Activated CD4-positive, alpha-beta T cell treated with anti-CD3 and anti-CD28 coated beads, Interleukin-10, Interleukin-2, amounts not matched to agents 100 ng/mL and 50 ng/mL, durations not matched to agents 16 hours and 8 hours (primary cell): ENCODE data around the gene CADPS2.
"Not testable (repeated sequence)": the region's sequence is repeated elsewhere in the genome, so short reads cannot be mapped to it uniquely, and the experiment has no call there.

ENCODE experiments used
- DNase-seq: peaks from one replicate; pipeline ENCODE4 v3.0.0-alpha.2; 2020

Gene CADPS2

DNA sequence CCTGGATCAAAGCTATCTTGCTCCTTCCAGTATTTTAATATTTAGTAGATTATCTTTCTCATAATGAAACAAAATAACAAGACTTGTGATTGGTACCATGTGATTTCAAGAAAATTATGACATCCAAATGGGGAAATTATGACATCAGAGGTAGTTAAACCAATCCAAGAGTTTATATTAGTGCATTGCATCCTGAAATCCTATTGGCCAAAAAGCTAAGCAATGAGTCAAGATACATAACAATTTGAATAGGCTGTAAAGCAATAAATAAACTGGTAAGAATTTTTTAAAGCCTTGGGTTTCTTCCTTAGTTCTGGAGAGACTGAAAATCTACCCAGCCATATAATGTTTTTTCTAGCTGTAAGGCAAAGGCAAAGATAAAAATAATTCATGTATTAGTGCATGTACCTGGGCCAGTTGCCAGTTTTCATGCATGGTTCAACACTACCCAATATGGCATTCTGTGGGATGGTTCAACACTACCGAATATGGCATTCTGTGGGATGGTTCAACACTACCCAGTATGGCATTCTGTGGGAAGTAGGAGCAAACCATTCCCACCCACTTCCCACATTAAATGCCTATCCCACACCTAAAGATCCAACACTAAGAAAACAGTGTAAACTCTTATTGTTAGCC lies 183.3 kb downstream of the CADPS2 start, which contains the start of gene RNF148:
TSS of gene RNF148 (minus strand) at position 51 of the 639 bp plus-strand sequence. CDS start 172 bp downstream, outside the sequence.
- DNase-seq: no peak

GRCh38 chr7:122699017-122699416 lies 187.2 kb downstream of the CADPS2 start, which contains the start of gene RNF133:
RNF133 (minus strand) TSS chr7:122699117; CDS start chr7:122698918, 199 bp downstream.
- DNase-seq: no peak

- no peak for DNase-seq
Measured at GRCh38 chr7:122695816-122696215, 190.4 kb downstream of the CADPS2 start.

GRCh38 chr7:122694697-122695096 lies 191.6 kb downstream of the CADPS2 start:
- DNase-seq: no peak

DNA sequence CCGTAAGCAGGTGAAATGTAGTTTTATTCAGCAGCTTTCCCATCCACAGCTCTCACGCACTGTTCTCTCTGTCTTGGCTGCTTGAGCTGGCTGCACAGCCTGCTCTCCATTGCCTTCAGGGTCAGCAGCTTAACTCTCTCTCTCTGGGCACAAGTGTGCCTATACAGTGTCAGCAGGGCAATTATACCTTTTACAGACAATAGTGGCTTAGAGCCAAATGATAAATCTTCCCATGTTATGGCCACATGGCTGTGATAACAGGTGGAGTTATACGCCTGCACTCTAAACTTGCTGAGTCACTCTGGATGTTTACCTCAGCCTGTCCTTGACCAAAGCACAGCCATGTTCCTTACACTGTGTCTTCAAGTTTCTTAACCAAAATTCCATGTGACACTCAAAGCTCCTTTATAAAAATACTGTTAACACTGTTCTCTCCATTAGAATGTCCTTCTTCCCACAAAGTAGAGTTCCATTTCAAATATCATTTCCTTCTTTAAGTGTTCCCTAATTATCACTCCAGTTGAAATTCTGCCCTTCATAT lies 193.4 kb downstream of the CADPS2 start:
- no peak for DNase-seq

DNA sequence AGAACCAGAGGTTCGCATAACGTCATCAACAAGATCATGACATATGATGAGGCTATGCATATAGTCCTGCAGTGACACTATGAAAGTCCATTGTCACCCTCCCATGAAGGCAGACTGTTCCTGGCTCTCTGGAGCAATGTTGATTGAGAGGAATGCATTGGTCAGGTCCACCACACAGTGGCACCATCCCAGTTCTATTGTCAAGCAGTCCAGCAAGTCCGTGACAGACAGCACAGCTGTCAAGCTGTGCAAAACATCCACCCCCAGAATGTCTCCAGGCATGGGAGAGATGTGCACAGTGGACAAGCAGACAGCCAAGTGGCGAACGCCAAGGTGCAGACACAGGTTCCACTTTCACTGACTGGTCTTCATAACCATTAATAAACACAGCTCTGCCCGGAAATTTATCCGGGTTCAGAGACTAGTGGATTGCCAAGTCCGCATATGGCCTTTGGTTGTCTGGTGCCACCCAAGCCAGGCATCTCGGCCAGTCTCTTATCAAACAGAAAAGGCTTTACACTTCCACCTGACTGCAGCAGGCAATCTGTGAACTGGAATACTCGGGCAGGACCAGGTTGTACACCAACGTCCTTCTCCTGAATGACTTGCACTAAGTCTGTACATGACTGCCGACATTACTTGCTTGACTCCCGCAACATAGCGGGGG lies 194.6 kb downstream of the CADPS2 start:
- no peak for DNase-seq

GRCh38 chr7:122689346-122690109 lies 196.7 kb downstream of the CADPS2 start:
- no peak for DNase-seq

DNA sequence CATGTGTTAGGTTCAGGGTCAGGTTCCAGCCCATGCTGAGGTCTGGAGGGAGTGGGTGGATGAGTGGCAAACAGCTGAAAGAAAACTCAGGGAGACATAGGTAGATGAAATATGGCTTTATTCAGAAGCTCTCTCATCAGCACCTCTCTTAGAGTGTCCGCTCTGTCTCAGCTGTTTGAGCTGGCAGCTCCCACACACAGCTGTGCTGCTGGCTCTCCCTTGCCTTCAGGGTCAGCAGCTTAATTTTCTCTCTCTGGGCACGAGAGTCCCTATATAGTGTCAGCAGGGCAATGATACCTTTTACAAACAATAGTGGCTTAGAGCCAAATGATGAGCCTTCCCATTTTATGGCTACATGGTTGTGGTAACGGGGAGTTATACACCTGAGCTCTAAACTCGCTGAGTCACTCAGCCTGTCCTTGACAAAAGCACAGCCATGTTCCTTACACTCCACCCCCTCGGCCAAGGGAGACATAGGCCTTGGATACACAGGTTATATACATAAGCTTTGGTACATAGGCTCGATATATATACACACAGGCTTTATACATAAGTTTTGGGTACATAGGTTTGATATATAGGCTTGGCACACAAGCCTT lies 197.8 kb downstream of the CADPS2 start:
- no peak for DNase-seq

GRCh38 chr7:122686360-122686878 lies 199.8 kb downstream of the CADPS2 start:
- no peak for DNase-seq

- DNase-seq: no peak
Measured at GRCh38 chr7:122684504-122684903, 201.8 kb downstream of the CADPS2 start.

GRCh38 chr7:122682815-122683550 lies 203.3 kb downstream of the CADPS2 start:
- no peak for DNase-seq

DNA sequence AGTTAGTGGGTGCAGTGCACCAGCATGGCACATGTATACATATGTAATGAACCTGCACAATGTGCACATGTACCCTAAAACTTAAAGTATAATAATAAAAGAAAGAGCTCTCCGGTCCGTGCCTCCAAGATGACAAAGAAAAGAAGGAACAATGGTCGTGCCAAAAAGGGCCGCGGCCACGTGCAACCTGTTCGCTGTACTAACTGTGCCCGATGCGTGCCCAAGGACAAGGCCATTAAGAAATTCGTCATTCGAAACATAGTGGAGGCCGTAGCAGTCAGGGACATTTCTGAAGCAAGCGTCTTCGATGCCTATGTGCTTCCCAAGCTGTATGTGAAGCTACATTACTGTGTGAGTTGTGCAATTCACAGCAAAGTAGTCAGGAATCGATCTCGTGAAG lies 205.1 kb downstream of the CADPS2 start:
- DNase-seq: not testable (repeated sequence)

GRCh38 chr7:122679813-122680212 lies 206.4 kb downstream of the CADPS2 start:
- no peak for DNase-seq

- DNase-seq: not testable (repeated sequence)
Measured at GRCh38 chr7:122679269-122679709, 207.0 kb downstream of the CADPS2 start.

DNA sequence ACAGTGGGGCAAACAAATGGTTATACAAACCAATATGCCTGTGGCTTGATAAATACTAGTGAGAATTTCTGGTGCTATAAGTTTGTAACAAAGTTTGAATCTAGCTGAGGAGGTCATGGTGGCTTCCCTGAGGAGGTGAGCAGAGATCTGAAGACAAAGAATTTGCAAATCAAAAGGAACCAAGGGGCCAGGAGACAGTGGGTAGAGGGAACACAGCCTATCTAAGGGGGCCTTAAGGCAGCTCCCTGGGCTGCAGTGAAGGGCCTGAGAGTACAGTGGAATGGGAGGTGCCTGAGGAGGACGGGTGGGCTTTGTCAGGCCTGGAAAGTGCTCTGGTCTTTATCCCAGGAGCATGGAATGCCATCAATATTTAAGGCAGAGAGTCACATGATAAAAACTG lies 209.1 kb downstream of the CADPS2 start:
- no peak for DNase-seq

GRCh38 chr7:122676466-122676865 lies 209.8 kb downstream of the CADPS2 start:
- DNase-seq: no peak

DNA sequence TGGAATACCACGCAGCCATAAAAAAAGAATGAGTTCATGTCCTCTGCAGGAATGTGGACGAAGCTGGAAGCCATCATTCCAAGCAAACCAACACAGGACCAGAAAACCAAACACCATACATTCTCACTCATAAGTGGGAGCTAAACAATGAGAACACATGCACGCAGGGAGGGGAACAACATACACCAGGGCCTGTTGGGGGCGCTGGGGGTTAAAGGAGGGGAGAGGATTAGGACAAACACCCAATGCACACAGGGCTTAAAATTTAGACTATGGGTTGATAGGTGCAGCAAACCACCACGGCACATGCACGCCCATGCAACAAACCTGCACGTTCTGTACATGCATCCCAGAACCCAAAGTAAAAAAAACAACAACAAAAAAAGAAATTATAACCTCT lies 210.6 kb downstream of the CADPS2 start:
- no peak for DNase-seq

- DNase-seq: no peak
Measured at GRCh38 chr7:122675011-122675410, 211.2 kb downstream of the CADPS2 start.

DNA sequence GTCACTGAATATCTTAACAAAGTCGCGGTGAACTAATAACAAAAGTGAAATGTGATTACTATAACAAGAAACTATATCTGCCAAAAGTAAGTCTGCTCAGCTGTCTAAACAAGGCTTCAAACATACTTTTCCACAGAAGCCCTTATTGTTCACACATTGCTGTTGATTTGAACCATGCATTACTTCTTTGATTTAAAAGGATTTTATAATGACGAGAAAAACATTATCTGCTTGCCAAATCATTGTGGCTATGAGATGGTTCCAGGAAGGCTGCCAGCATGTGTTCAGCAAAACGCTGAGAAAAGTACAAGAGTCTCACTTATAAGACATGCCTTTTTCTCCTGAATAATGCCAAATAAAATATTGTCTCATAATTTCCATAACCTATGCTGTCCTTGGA lies 211.8 kb downstream of the CADPS2 start:
- no peak for DNase-seq

DNA sequence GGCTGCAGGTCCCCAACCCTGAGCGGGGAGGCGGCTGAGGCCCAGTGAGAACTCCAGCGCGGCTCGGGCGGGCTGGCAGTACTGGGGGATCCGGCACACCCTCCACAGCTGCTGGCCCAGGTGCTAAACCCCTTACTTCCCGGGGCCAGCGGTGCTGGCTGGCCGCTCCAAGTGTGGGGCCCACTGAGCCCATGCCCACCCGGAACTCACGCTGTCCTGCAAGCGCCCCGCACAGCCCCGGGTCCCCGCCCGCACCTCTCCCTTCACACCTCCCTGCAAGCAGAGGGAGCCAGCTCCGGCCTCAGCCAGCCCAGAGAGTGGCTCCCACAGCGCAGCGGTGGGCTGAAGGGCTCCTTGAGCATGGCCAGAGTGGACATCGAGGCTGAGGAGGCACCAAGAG lies 212.3 kb downstream of the CADPS2 start:
- no peak for DNase-seq

- no peak for DNase-seq
Measured at GRCh38 chr7:122672536-122672935, 213.7 kb downstream of the CADPS2 start.

- DNase-seq: no peak
Measured at GRCh38 chr7:122663733-122664132, 222.5 kb downstream of the CADPS2 start.
